CD4-positive, CD25-positive, alpha-beta regulatory T cell (primary cell): ENCODE results near the gene ELAVL2. TPM values are rescaled to one million over a fixed set of nuclear protein-coding genes. Genes with fewer than 3 reads are reported as not detected.

ENCODE experiments used
- ATAC-seq, 2 donors: fragments of 150-1000 bp; cut with Tn5 transposase; one replicate each; pipeline ENCODE4 v1.10.0; 2021; ENCODE audit warnings: low read depth in 2 of 2, moderate number of reproducible peaks in 2 of 2, moderate library complexity in 1 of 2
- DNase-seq, 3 donors: peaks; one replicate each; pipeline versions ENCODE4 v3.0.0 to v3.0.0-alpha.2; 2012 to 2022; ENCODE audit warnings: mixed read lengths in 1 of 3
- H3K27ac ChIP-seq: one replicate; pipeline ENCODE4 v1.7.0; 2013; ENCODE audit warnings: mild to moderate bottlenecking, low read length; ENCODE audit not compliant: insufficient read depth, poor library complexity, severe bottlenecking
- H3K27me3 ChIP-seq: one replicate; pipeline ENCODE4 v1.7.0; 2013; ENCODE audit warnings: low read length; ENCODE audit not compliant: control insufficient read depth, insufficient read depth
- H3K36me3 ChIP-seq: one replicate; pipeline ENCODE4 v1.7.0; 2013; ENCODE audit warnings: mild to moderate bottlenecking, low read length, moderate library complexity; ENCODE audit not compliant: control insufficient read depth, insufficient read depth
- H3K4me1 ChIP-seq: 2 replicates; pipeline ENCODE4 v1.7.0; 2013; ENCODE audit warnings: mild to moderate bottlenecking, low read length; ENCODE audit not compliant: insufficient read depth, control insufficient read depth, poor library complexity, severe bottlenecking
- H3K4me3 ChIP-seq: one replicate; pipeline ENCODE4 v1.7.0; 2013; ENCODE audit warnings: low read depth, mild to moderate bottlenecking, low read length, moderate library complexity
- H3K9me3 ChIP-seq, 2 experiments: 1 replicate in 1 of 2; 2 replicates in 1 of 2; pipeline ENCODE4 v1.7.0; 2013; ENCODE audit warnings: low read length in 2 of 2, mild to moderate bottlenecking in 1 of 2, moderate library complexity in 1 of 2; ENCODE audit not compliant: control insufficient read depth in 2 of 2
- H3K27ac Mint-ChIP-seq, 3 donors: one replicate each; pipeline ENCODE4 v1.8.0; 2020 to 2022; ENCODE audit warnings: mild to moderate bottlenecking in 3 of 3, mixed read lengths in 3 of 3, moderate library complexity in 2 of 3
- H3K27me3 Mint-ChIP-seq: one replicate; pipeline ENCODE4 v1.8.0; 2022; ENCODE audit warnings: mild to moderate bottlenecking, mixed read lengths
- H3K36me3 Mint-ChIP-seq: one replicate; pipeline ENCODE4 v1.8.0; 2020; ENCODE audit warnings: mixed read lengths
- H3K4me1 Mint-ChIP-seq, 4 donors: one replicate each; pipeline ENCODE4 v1.8.0; 2020 to 2022; ENCODE audit warnings: mixed read lengths in 4 of 4, mild to moderate bottlenecking in 1 of 4
- H3K4me3 Mint-ChIP-seq, 4 donors: one replicate each; pipeline ENCODE4 v1.8.0; 2020 to 2022; ENCODE audit warnings: mild to moderate bottlenecking in 4 of 4, mixed read lengths in 4 of 4, moderate library complexity in 3 of 4
- H3K9me3 Mint-ChIP-seq, 7 donors: one replicate each; pipeline ENCODE4 v1.8.0; 2020 to 2022; ENCODE audit warnings: mixed read lengths in 7 of 7, mild to moderate bottlenecking in 3 of 7, moderate library complexity in 2 of 7
- polyA plus RNA-seq, 4 donors: library from polyadenylated mRNA; unstranded; fragments of 300-500 nt; fragmentation: Illumina TruSeq; gene quantifications; one replicate each; pipeline ENCODE4 v1.2.3, GENCODE V29; 2021
- total RNA-seq: library from RNA; stranded (reverse); gene quantifications from one replicate; pipeline ENCODE4 v1.2.3, GENCODE V29; 2022

The ELAVL2 gene
- total and polyA plus RNA-seq, 5 donors from 2014 or later: not detected

GRCh38 chr9:23841304-23841703 lies 15.3 kb upstream of the ELAVL2 start:
- peaks cover 0 to 3% (median 2%) of the 10 kb centered on the region in 7 donors for H3K9me3 Mint-ChIP-seq
- Histone ChIP-seq H3K4me1 (no peaks in the 10 kb centered on the region), H3K36me3 (no peaks in the 10 kb centered on the region), H3K4me3 (no peak overlapping the region), H3K27me3 (no peaks in the 10 kb centered on the region), H3K9me3 (no peaks in the 10 kb centered on the region), H3K27ac (no peak overlapping the region)
- no peak overlapping the region for H3K27ac Mint-ChIP-seq
- ATAC-seq: no peak
- H3K27me3 Mint-ChIP-seq: no peaks in the 10 kb centered on the region
- no peaks in the 10 kb centered on the region for H3K4me1 Mint-ChIP-seq
- no peak overlapping the region for H3K4me3 Mint-ChIP-seq
- no peak for DNase-seq
- H3K36me3 Mint-ChIP-seq: no peaks in the 10 kb centered on the region

- Histone ChIP-seq H3K9me3 (no peaks in the 10 kb centered on the region), H3K27me3 (peaks cover 2% of the 10 kb centered on the region), H3K36me3 (no peaks in the 10 kb centered on the region), H3K4me3 (no peak overlapping the region), H3K4me1 (no peaks in the 10 kb centered on the region), H3K27ac (no peak overlapping the region)
- Mint-ChIP-seq H3K36me3 (no peaks in the 10 kb centered on the region), H3K9me3 (peaks cover 0 to 7% (median 2%) of the 10 kb centered on the region in 7 donors), H3K4me3 (no peak overlapping the region), H3K27ac (no peak overlapping the region), H3K4me1 (no peaks in the 10 kb centered on the region), H3K27me3 (no peaks in the 10 kb centered on the region)
- no peak for DNase-seq
- ATAC-seq: no peak
These were observed 11.0 kb upstream of the ELAVL2 start for GRCh38 chr9:23837038-23837437.

- H3K27me3 Mint-ChIP-seq: peaks cover 4% of the 10 kb centered on the region
- Histone ChIP-seq H3K4me3 (no peak overlapping the region), H3K27me3 (peaks cover 5% of the 10 kb centered on the region)
These were observed 5.1 kb upstream of the ELAVL2 start for GRCh38 chr9:23830929-23831730.

GRCh38 chr9:23830476-23830805 lies 4.4 kb upstream of the ELAVL2 start:
- Histone ChIP-seq H3K9me3 (peaks cover 0 to 3% of the 10 kb centered on the region in 2 experiments), H3K4me1 (no peaks in the 10 kb centered on the region), H3K27ac (no peak overlapping the region), H3K4me3 (no peak overlapping the region), H3K27me3 (peaks cover 5% of the 10 kb centered on the region), H3K36me3 (no peaks in the 10 kb centered on the region)
- no peak for ATAC-seq
- Mint-ChIP-seq H3K4me1 (no peaks in the 10 kb centered on the region), H3K27ac (no peak overlapping the region), H3K36me3 (no peaks in the 10 kb centered on the region), H3K9me3 (peaks cover 0 to 19% (median 7%) of the 10 kb centered on the region in 7 donors), H3K27me3 (peaks cover 4% of the 10 kb centered on the region), H3K4me3 (no peak overlapping the region)
- no peak for DNase-seq

More at GRCh38 chr9:23830929-23831730, 5.1 kb upstream of the ELAVL2 start:
- Mint-ChIP-seq H3K36me3 (no peaks in the 10 kb centered on the region), H3K4me1 (no peaks in the 10 kb centered on the region), H3K9me3 (peaks cover 0 to 19% (median 7%) of the 10 kb centered on the region in 7 donors), H3K27ac (no peak overlapping the region), H3K4me3 (no peak overlapping the region)
- Histone ChIP-seq H3K4me1 (no peaks in the 10 kb centered on the region), H3K27ac (no peak overlapping the region), H3K36me3 (no peaks in the 10 kb centered on the region), H3K9me3 (peaks cover 0 to 3% of the 10 kb centered on the region in 2 experiments)
- no peak for DNase-seq
- ATAC-seq: no peak

- Mint-ChIP-seq H3K4me3 (no peak overlapping the region), H3K27ac (no peak overlapping the region), H3K4me1 (no peaks in the 10 kb centered on the region), H3K27me3 (peaks cover 4% of the 10 kb centered on the region), H3K36me3 (no peaks in the 10 kb centered on the region), H3K9me3 (peaks cover 0 to 16% (median 5%) of the 10 kb centered on the region in 7 donors)
- no peak overlapping the region for H3K27ac ChIP-seq
- DNase-seq (no peak), ATAC-seq (no peak)
- H3K27me3 ChIP-seq: peaks cover 5% of the 10 kb centered on the region
- peaks cover 0 to 3% of the 10 kb centered on the region in 2 experiments for H3K9me3 ChIP-seq
- no peaks in the 10 kb centered on the region for H3K36me3 ChIP-seq
- H3K4me1 ChIP-seq: no peaks in the 10 kb centered on the region
- no peak overlapping the region for H3K4me3 ChIP-seq
These were observed 3.8 kb upstream of the ELAVL2 start for GRCh38 chr9:23829580-23830475.

- Mint-ChIP-seq H3K4me1 (no peaks in the 10 kb centered on the region), H3K36me3 (no peaks in the 10 kb centered on the region), H3K27ac (no peak overlapping the region), H3K27me3 (peaks cover 14% of the 10 kb centered on the region), H3K9me3 (peaks cover 0 to 13% (median 3%) of the 10 kb centered on the region in 7 donors), H3K4me3 (no peak overlapping the region)
- Histone ChIP-seq H3K27me3 (peaks cover 9% of the 10 kb centered on the region), H3K4me3 (peak overlapping the region; percentile 43), H3K9me3 (peaks cover 10 to 16% of the 10 kb centered on the region in 2 experiments), H3K27ac (no peak overlapping the region), H3K36me3 (no peaks in the 10 kb centered on the region), H3K4me1 (no peaks in the 10 kb centered on the region)
- DNase-seq (no peak), ATAC-seq (no peak)
These were observed 340 bp downstream of the ELAVL2 start for GRCh38 chr9:23825700-23826099.

GRCh38 chr9:23824830-23825591 lies 1.0 kb downstream of the ELAVL2 start:
- H3K36me3 ChIP-seq: no peaks in the 10 kb centered on the region
- no peak for ATAC-seq
- Mint-ChIP-seq H3K4me3 (no peak overlapping the region), H3K9me3 (peaks cover 0 to 13% (median 3%) of the 10 kb centered on the region in 7 donors), H3K4me1 (no peaks in the 10 kb centered on the region), H3K36me3 (no peaks in the 10 kb centered on the region), H3K27ac (no peak overlapping the region), H3K27me3 (peaks cover 14% of the 10 kb centered on the region)
- H3K27me3 ChIP-seq: peaks cover 9% of the 10 kb centered on the region
- peaks cover 10 to 16% of the 10 kb centered on the region in 2 experiments for H3K9me3 ChIP-seq
- H3K27ac ChIP-seq: no peak overlapping the region
- H3K4me1 ChIP-seq: no peaks in the 10 kb centered on the region
- no peak for DNase-seq
- H3K4me3 ChIP-seq: peak overlapping the region; percentile 43
